ENCODE data around the gene MICALL1. TPM values are rescaled to one million over a fixed set of nuclear protein-coding genes. Genes with fewer than 3 reads are reported as not detected.

MICALL1 gene
- total RNA-seq, 1 donor from 2014 or later: 43.9 TPM

DNA sequence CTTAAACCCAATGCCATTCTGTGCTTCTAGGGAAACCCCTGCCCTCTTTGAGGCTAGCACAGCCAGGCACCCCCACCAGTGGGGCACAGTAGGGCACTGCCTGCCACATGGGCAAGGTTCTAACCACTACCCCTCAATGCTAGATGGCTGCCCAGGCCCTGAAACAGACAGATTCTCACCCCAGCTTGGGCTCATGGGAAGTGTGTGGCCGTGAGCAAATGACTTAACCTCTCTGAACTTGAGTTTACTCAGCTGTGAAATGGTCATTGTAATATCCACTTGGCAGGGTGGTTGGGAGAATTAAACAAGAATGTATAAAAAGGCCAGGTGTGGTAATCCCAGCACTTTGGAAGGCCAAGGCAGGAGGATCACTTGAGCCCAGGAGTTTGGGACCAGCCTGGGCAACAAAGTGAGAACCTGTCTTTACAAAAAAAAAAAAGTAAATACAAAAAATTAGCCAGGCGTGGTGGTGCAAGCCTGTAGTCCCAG, 24.9 kb downstream of the MICALL1 start:
- DNase-seq (ENCODE audit: low spot score in 2 of 2): no peak
- peak overlapping the region in 1 of 2 donors; percentile 14 for H3K27ac ChIP-seq
- H3K9me3 ChIP-seq: no peaks in the 10 kb centered on the region
- H3K4me1 ChIP-seq: peaks cover 4 to 15% of the 10 kb centered on the region in 2 donors
- H3K36me3 ChIP-seq: peaks cover 46 to 49% of the 10 kb centered on the region in 2 donors
- no peaks in the 10 kb centered on the region for H3K27me3 ChIP-seq
- TF ChIP-seq, protein P1, sequence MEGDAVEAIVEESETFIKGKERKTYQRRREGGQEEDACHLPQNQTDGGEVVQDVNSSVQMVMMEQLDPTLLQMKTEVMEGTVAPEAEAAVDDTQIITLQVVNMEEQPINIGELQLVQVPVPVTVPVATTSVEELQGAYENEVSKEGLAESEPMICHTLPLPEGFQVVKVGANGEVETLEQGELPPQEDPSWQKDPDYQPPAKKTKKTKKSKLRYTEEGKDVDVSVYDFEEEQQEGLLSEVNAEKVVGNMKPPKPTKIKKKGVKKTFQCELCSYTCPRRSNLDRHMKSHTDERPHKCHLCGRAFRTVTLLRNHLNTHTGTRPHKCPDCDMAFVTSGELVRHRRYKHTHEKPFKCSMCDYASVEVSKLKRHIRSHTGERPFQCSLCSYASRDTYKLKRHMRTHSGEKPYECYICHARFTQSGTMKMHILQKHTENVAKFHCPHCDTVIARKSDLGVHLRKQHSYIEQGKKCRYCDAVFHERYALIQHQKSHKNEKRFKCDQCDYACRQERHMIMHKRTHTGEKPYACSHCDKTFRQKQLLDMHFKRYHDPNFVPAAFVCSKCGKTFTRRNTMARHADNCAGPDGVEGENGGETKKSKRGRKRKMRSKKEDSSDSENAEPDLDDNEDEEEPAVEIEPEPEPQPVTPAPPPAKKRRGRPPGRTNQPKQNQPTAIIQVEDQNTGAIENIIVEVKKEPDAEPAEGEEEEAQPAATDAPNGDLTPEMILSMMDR (IDR thresholded peaks at IDR 0.05): no peak
- H3K4me3 ChIP-seq: no peak overlapping the region
- intact Hi-C loops (cut with DNase I): loop anchor here (5.0 kb wide), 1 partner anchor 39 kb away; no protein-coding TSS in a partner anchor

DNA sequence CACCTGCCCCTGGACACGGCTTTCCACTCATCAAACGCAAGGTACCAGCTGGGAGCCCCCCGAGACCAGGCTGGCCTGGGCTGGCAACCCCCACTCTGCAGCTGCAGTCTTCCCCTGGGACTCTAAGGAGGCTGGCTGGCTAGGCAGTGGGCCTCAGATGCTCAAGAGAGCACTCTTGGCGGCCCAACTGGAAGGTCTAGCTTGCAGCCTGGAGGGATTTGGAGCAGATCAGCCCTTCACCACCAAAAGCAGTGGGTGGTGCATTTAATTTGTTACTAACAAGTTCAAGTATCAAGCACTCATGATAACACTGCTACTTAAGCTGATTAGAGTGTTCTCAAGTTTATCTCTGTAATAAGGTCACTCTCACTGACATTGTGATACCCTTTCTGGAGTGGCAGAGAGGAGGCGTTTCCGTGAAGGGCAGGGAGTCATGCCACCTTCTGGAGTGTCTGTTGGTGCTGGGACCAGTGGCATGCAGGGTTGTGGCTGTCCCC, 25.8 kb downstream of the MICALL1 start:
- DNase-seq (ENCODE audit: low spot score in 2 of 2): no peak
- TF ChIP-seq, protein P1 (IDR thresholded peaks at IDR 0.05): no peak
- no peaks in the 10 kb centered on the region for H3K9me3 ChIP-seq
- H3K27me3 ChIP-seq: no peaks in the 10 kb centered on the region
- peaks cover 4 to 15% of the 10 kb centered on the region in 2 donors for H3K4me1 ChIP-seq
- no peak overlapping the region for H3K27ac ChIP-seq
- no peak overlapping the region for H3K4me3 ChIP-seq
- intact Hi-C loops (cut with DNase I): loop anchor here (5.0 kb wide), 1 partner anchor 40 kb away; no protein-coding TSS in a partner anchor
- peaks cover 44 to 46% of the 10 kb centered on the region in 2 donors for H3K36me3 ChIP-seq

DNA sequence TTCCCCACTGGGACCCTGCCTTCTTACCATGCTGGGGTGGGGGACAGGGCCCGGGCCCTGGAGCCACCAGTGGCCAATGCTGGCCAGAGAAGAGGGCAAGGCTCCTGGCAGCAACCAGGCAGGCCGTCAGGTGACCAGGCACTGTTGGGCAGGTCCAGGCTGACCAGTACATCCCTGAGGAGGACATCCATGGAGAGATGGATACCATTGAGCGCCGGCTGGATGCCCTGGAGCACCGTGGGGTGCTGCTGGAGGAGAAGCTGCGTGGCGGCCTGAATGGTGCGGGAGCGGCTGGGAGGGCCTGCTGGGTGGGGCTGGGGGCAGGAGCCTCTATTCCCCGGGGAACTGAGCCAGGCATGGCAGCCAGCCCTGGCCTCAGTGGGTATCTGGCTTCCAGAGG, 26.3 kb downstream of the MICALL1 start:
- Histone ChIP-seq H3K27me3 (no peaks in the 10 kb centered on the region), H3K4me1 (peaks cover 4 to 15% of the 10 kb centered on the region in 2 donors), H3K36me3 (peaks cover 44 to 46% of the 10 kb centered on the region in 2 donors), H3K4me3 (no peak overlapping the region), H3K27ac (peak overlapping the region; percentile 33 to 75), H3K9me3 (no peaks in the 10 kb centered on the region)
- TF ChIP-seq, protein P1 (IDR thresholded peaks at IDR 0.05): no peak
- intact Hi-C loops (cut with DNase I): loop anchor here (5.0 kb wide), 1 partner anchor 40 kb away; no protein-coding TSS in a partner anchor
- no peak for DNase-seq (ENCODE audit: low spot score in 2 of 2)

DNA sequence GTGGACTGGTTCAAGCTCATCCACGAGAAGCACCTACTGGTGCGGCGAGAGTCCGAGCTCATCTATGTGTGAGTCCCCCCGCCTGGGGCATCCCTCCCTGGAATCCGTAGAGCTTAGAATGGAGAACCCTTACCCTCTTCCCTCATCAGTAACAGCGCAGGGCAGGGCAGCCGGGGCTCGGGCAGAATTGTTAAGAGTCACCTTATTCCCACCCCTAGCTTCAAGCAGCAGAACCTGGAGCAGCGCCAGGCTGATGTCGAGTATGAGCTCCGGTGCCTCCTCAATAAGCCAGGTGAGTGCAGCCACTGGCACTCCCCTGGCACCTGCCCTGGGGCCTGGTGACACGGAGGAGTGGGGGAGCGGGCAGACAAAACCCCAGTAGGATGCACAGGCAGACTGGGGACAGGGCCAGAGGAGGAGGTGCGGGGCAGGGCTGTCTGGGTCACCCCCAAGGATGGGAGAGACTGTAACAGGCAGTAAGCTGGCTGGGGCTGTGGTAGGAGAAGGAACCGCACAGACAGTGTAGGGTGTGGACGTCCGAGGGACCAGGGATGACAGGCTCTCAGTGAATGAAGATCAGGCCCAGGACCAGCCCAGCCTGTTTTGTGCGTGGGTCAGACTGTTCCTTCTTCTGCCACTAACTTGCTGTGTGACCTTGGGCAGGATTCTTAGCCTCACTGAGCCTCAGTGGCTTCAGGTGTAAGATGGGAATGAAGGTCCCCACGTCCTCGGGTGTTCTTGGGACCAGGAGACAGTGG, 26.9 kb downstream of the MICALL1 start:
- Histone ChIP-seq H3K27ac (peak overlapping the region; percentile 33 to 75), H3K4me1 (peaks cover 4 to 15% of the 10 kb centered on the region in 2 donors), H3K36me3 (peaks cover 44 to 47% of the 10 kb centered on the region in 2 donors), H3K27me3 (no peaks in the 10 kb centered on the region), H3K9me3 (no peaks in the 10 kb centered on the region), H3K4me3 (no peak overlapping the region)
- TF ChIP-seq, protein P1 (IDR thresholded peaks at IDR 0.05): no peak
- DNase-seq (ENCODE audit: low spot score in 2 of 2): no peak
- intact Hi-C loops (cut with DNase I): loop anchor here (1.0 to 5.0 kb wide), 2 partner anchors 27 to 41 kb away; partner anchors contain the start of gene MICALL1

DNA sequence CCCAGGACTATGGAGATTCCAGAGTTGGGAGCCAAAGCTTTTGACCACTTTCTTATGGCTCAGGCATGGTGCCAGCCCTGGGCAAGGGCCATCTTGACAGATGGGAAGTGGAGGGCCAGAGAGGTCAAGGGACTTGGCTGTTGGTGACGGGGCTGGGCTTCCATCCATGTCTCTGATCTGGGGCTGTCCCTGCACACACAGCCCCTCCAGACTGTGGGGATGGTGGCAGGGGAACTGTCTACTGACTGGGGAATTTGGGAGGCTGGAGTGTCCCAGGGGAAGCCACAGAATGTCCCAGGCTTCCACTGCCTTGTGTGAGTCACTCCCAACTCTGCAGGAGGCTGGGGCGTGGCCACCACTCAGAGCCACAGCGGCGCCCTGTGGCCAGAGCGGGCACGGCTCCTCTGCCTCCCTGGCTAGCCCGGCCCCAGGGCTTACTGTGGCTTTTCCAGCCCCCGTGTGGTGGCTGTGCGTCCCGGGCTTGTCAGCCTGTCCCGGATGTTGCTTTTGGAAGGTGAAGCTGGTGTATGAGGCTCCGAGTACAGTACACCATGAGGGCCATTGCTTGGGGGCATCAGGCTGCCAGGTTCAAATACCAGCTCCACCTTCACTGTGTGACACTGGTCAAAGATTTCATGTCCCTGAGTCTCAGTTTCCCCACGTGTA, 27.7 kb downstream of the MICALL1 start:
- TF ChIP-seq, protein P1 (IDR thresholded peaks at IDR 0.05): peak; percentile 96 to 99 (median 98)
- H3K27me3 ChIP-seq: no peaks in the 10 kb centered on the region
- H3K36me3 ChIP-seq: peaks cover 38 to 46% of the 10 kb centered on the region in 2 donors
- H3K9me3 ChIP-seq: no peaks in the 10 kb centered on the region
- peak overlapping the region; percentile 33 to 75 for H3K27ac ChIP-seq
- DNase-seq (ENCODE audit: low spot score in 2 of 2): peak; percentile 75 to 95
- intact Hi-C loops (cut with DNase I): loop anchor here (1.0 to 5.0 kb wide), 3 partner anchors 28 to 117 kb away; partner anchors contain the start of gene MICALL1
- no peak overlapping the region for H3K4me3 ChIP-seq
- H3K4me1 ChIP-seq: peaks cover 4 to 15% of the 10 kb centered on the region in 2 donors

Data from ascending aorta (tissue), 2 donors.